ENCODE measurements around the gene APOBEC3F.
A peak's percentile ranks its signal among the peaks of the same experiment; 100 is the strongest.

The APOBEC3F gene

GRCh38 chr22:39084666-39085065 lies 44.0 kb downstream of the APOBEC3F start:
- Histone ChIP-seq H3K4me1 (peaks cover 3% of the 10 kb centered on the region), H3K4me3 (ENCODE audit: low read depth, low read length) (no peak overlapping the region), H3K36me3 (no peaks in the 10 kb centered on the region), H3K27me3 (no peaks in the 10 kb centered on the region), H3K9me3 (no peaks in the 10 kb centered on the region)
- DNase-seq, result no peak
- TF ChIP-seq CTCF (IDR thresholded peaks at IDR 0.05; ENCODE audit: low read depth, low read length), result no peak

GRCh38 chr22:39087098-39087497 lies 46.4 kb downstream of the APOBEC3F start:
- peaks cover 3% of the 10 kb centered on the region for H3K4me1 ChIP-seq
- no peak for DNase-seq
- TF ChIP-seq CTCF (IDR thresholded peaks at IDR 0.05; ENCODE audit: low read depth, low read length), result no peak
- H3K9me3 ChIP-seq, result no peaks in the 10 kb centered on the region
- no peak overlapping the region for H3K4me3 ChIP-seq (ENCODE audit: low read depth, low read length)
- no peaks in the 10 kb centered on the region for H3K36me3 ChIP-seq
- no peaks in the 10 kb centered on the region for H3K27me3 ChIP-seq

- DNase-seq, result peak; percentile 71
- peaks cover 3% of the 10 kb centered on the region for H3K4me1 ChIP-seq
- no peaks in the 10 kb centered on the region for H3K9me3 ChIP-seq
- TF ChIP-seq CTCF (IDR thresholded peaks at IDR 0.05; ENCODE audit: low read depth, low read length), result no peak
- no peaks in the 10 kb centered on the region for H3K36me3 ChIP-seq
- no peak overlapping the region for H3K4me3 ChIP-seq (ENCODE audit: low read depth, low read length)
- no peaks in the 10 kb centered on the region for H3K27me3 ChIP-seq
Observed at GRCh38 chr22:39087881-39088684, 47.4 kb downstream of the APOBEC3F start.

GRCh38 chr22:39088685-39089032 lies 48.0 kb downstream of the APOBEC3F start:
- H3K4me1 ChIP-seq, result peaks cover 3% of the 10 kb centered on the region
- TF ChIP-seq CTCF (IDR thresholded peaks at IDR 0.05; ENCODE audit: low read depth, low read length), result no peak
- no peaks in the 10 kb centered on the region for H3K27me3 ChIP-seq
- no peaks in the 10 kb centered on the region for H3K36me3 ChIP-seq
- H3K4me3 ChIP-seq (ENCODE audit: low read depth, low read length), result no peak overlapping the region
- DNase-seq, result no peak
- no peaks in the 10 kb centered on the region for H3K9me3 ChIP-seq

- TF ChIP-seq CTCF (IDR thresholded peaks at IDR 0.05; ENCODE audit: low read depth, low read length), result no peak
- H3K4me1 ChIP-seq, result peaks cover 3% of the 10 kb centered on the region
- DNase-seq, result no peak
- H3K9me3 ChIP-seq, result no peaks in the 10 kb centered on the region
- H3K27me3 ChIP-seq, result no peaks in the 10 kb centered on the region
- H3K36me3 ChIP-seq, result no peaks in the 10 kb centered on the region
- H3K4me3 ChIP-seq (ENCODE audit: low read depth, low read length), result no peak overlapping the region
Observed at GRCh38 chr22:39089928-39090327, 49.3 kb downstream of the APOBEC3F start.

- no peak for TF ChIP-seq CTCF (IDR thresholded peaks at IDR 0.05; ENCODE audit: low read depth, low read length)
- Histone ChIP-seq H3K9me3 (no peaks in the 10 kb centered on the region), H3K27me3 (no peaks in the 10 kb centered on the region), H3K36me3 (no peaks in the 10 kb centered on the region), H3K4me1 (peaks cover 3% of the 10 kb centered on the region), H3K4me3 (ENCODE audit: low read depth, low read length) (no peak overlapping the region)
- DNase-seq, result no peak
Observed at GRCh38 chr22:39090426-39091064, 49.9 kb downstream of the APOBEC3F start.
